ENCODE results near the gene OCA2.

OCA2 gene

DNA sequence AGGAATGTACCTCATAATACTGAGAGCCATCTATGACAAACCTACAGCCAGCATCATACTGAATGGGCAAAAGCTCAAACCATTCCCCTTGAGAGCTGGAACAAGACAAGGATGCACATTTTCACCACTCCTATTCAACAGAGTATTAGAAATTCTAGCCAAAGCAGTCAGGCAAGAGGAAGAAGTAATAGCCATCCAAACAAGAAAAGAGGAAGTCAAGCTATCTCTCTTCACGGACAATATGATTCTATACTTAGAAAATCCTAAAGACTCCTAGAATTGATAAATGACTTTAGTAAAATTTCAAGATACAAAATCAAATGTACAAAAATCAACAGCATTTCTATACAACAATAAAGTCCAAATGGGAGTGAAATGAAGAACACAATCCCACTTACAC, 30.2 kb downstream of the OCA2 start:
- Histone ChIP-seq H3K18ac (ENCODE audit: low read length) (no peak overlapping the region), H2BK5ac (ENCODE audit: low read depth, low read length, poor library complexity) (no peak overlapping the region), H3K4me2 (ENCODE audit: low read length) (no peak overlapping the region), H3K4me3 (ENCODE audit: low read depth, low read length) (no peak overlapping the region), H3K9ac (ENCODE audit: low read length) (no peak overlapping the region), H2BK12ac (ENCODE audit: low read length) (no peak overlapping the region), H3K9me3 (ENCODE audit: insufficient read depth, low read depth, low read length) (no peaks in the 10 kb centered on the region), H3K14ac (ENCODE audit: low read length) (no peak overlapping the region), H4K12ac (ENCODE audit: low read depth, low read length) (no peak overlapping the region), H3K79me1 (ENCODE audit: low read length) (no peaks in the 10 kb centered on the region), H2AK5ac (ENCODE audit: low read length) (no peak overlapping the region), H3K79me2 (ENCODE audit: control insufficient read depth, insufficient read depth, low read length, poor library complexity) (no peaks in the 10 kb centered on the region), H3K4me1 (ENCODE audit: control insufficient read depth in 1 of 2, insufficient read depth in 2 of 2, low read length in 2 of 2) (no peaks in the 10 kb centered on the region), H3K36me3 (ENCODE audit: control insufficient read depth in 1 of 2, insufficient read depth in 2 of 2, low read length in 2 of 2) (no peaks in the 10 kb centered on the region), H2AFZ (ENCODE audit: insufficient read depth, low read length, poor library complexity) (no peak overlapping the region), H3K27ac (ENCODE audit: low read depth, low read length) (no peak overlapping the region), H4K91ac (ENCODE audit: low read depth, low read length) (no peak overlapping the region), H4K8ac (ENCODE audit: low read depth, low read length) (no peak overlapping the region), H3K27me3 (ENCODE audit: insufficient read depth, low read length) (no peaks in the 10 kb centered on the region), H3K23ac (ENCODE audit: low read length) (no peak overlapping the region), H3K4ac (ENCODE audit: low read depth, low read length) (no peak overlapping the region), H2BK120ac (ENCODE audit: insufficient read depth, low read length, poor library complexity) (no peak overlapping the region)
- no peak for DNase-seq
- WGBS (ENCODE audit: extremely low coverage, insufficient coverage, insufficient read length) = no CpG with 5 or more reads among the region's 1 CpG

DNA sequence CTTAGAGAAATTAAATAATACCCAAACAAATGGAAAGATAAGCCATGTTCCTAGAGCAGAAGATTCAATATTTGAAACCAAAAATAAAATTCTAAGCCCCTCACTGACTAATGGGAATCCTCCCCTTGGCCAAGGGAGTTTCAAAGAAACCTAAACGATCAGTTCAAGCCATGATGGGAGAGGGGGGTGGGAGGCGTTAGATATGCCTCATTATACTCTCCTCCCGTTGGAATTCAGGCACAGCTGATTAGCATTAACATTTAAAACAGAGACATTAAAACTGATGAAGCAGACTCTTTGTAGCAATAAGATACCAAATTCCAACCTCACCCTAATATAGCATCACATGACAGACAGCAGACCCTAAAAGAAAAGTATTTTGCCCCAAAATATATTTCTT, 32.9 kb downstream of the OCA2 start:
- Histone ChIP-seq H2BK5ac (ENCODE audit: low read depth, low read length, poor library complexity) (no peak overlapping the region), H3K79me1 (ENCODE audit: low read length) (no peaks in the 10 kb centered on the region), H2AK5ac (ENCODE audit: low read length) (no peak overlapping the region), H3K36me3 (ENCODE audit: control insufficient read depth in 1 of 2, insufficient read depth in 2 of 2, low read length in 2 of 2) (no peaks in the 10 kb centered on the region), H3K27me3 (ENCODE audit: insufficient read depth, low read length) (no peaks in the 10 kb centered on the region), H3K14ac (ENCODE audit: low read length) (no peak overlapping the region), H3K23ac (ENCODE audit: low read length) (no peak overlapping the region), H4K12ac (ENCODE audit: low read depth, low read length) (no peak overlapping the region), H3K9me3 (ENCODE audit: insufficient read depth, low read depth, low read length) (no peaks in the 10 kb centered on the region), H3K27ac (ENCODE audit: low read depth, low read length) (no peak overlapping the region), H3K4ac (ENCODE audit: low read depth, low read length) (no peak overlapping the region), H4K91ac (ENCODE audit: low read depth, low read length) (no peak overlapping the region), H2AFZ (ENCODE audit: insufficient read depth, low read length, poor library complexity) (no peak overlapping the region), H2BK120ac (ENCODE audit: insufficient read depth, low read length, poor library complexity) (no peak overlapping the region), H3K18ac (ENCODE audit: low read length) (no peak overlapping the region), H3K79me2 (ENCODE audit: control insufficient read depth, insufficient read depth, low read length, poor library complexity) (no peaks in the 10 kb centered on the region), H4K8ac (ENCODE audit: low read depth, low read length) (no peak overlapping the region), H3K4me1 (ENCODE audit: control insufficient read depth in 1 of 2, insufficient read depth in 2 of 2, low read length in 2 of 2) (no peaks in the 10 kb centered on the region), H3K9ac (ENCODE audit: low read length) (no peak overlapping the region), H3K4me3 (ENCODE audit: low read depth, low read length) (no peak overlapping the region), H3K4me2 (ENCODE audit: low read length) (no peak overlapping the region), H2BK12ac (ENCODE audit: low read length) (no peak overlapping the region)
- DNase-seq = no peak
- no CpG with 5 or more reads among the region's 3 CpGs for whole genome bisulfite sequencing (ENCODE audit: extremely low coverage, insufficient coverage, insufficient read length)

DNA sequence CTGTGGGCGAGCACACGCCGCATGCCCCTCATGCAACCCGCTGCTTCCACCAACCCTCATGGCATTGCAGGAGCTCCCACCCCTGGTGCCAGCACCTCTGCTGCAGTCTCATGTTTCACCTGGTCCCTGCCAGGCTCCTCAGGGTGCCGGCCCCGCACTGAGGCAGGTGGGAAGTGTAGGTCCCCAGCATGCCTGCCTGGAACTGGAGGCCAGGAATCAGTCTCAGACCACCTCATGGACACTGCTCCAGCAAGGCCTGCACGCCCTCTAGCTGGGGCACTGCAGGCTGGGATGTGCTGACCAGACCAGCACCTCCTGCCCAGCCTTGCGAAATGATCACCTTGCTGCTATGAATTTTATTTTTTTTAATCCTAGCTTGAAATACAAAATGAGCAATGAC, 39.1 kb downstream of the OCA2 start:
- Histone ChIP-seq H3K9me3 (ENCODE audit: insufficient read depth, low read depth, low read length) (peaks cover 1% of the 10 kb centered on the region), H3K27me3 (ENCODE audit: insufficient read depth, low read length) (no peaks in the 10 kb centered on the region), H2BK5ac (ENCODE audit: low read depth, low read length, poor library complexity) (no peak overlapping the region), H3K36me3 (ENCODE audit: control insufficient read depth in 1 of 2, insufficient read depth in 2 of 2, low read length in 2 of 2) (no peaks in the 10 kb centered on the region), H3K27ac (ENCODE audit: low read depth, low read length) (no peak overlapping the region), H2AK5ac (ENCODE audit: low read length) (no peak overlapping the region), H2AFZ (ENCODE audit: insufficient read depth, low read length, poor library complexity) (no peak overlapping the region), H3K18ac (ENCODE audit: low read length) (no peak overlapping the region), H3K79me2 (ENCODE audit: control insufficient read depth, insufficient read depth, low read length, poor library complexity) (no peaks in the 10 kb centered on the region), H4K12ac (ENCODE audit: low read depth, low read length) (no peak overlapping the region), H4K91ac (ENCODE audit: low read depth, low read length) (no peak overlapping the region), H2BK12ac (ENCODE audit: low read length) (no peak overlapping the region), H3K14ac (ENCODE audit: low read length) (no peak overlapping the region), H3K4me1 (ENCODE audit: control insufficient read depth in 1 of 2, insufficient read depth in 2 of 2, low read length in 2 of 2) (no peaks in the 10 kb centered on the region), H3K9ac (ENCODE audit: low read length) (no peak overlapping the region), H3K23ac (ENCODE audit: low read length) (no peak overlapping the region), H2BK120ac (ENCODE audit: insufficient read depth, low read length, poor library complexity) (no peak overlapping the region), H3K4ac (ENCODE audit: low read depth, low read length) (no peak overlapping the region), H3K79me1 (ENCODE audit: low read length) (no peaks in the 10 kb centered on the region), H4K8ac (ENCODE audit: low read depth, low read length) (no peak overlapping the region), H3K4me2 (ENCODE audit: low read length) (no peak overlapping the region), H3K4me3 (ENCODE audit: low read depth, low read length) (no peak overlapping the region)
- no peak for DNase-seq
- WGBS (ENCODE audit: extremely low coverage, insufficient coverage, insufficient read length) = no CpG with 5 or more reads among the region's 8 CpGs

DNA sequence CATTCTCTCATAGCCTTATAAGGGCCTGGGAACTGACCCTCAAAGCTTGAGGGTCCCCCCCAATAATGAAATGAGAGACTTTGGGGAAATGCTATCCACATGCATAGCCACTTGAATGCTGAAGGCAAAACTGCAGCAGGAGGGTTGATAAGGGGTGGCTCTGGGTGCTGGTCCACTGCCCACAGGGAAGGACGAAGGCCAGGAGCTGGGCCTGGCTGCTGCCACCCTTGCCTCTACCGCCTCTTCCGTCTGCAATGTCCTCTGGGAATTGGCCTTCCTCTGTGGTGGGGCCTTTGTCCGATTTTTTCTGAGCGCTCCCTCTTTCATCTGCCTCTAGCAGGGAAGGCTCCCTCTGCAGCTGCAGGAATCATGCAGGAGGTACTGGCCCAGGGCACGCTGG, 41.0 kb downstream of the OCA2 start:
- DNase-seq = no peak
- no peak overlapping the region for H3K18ac ChIP-seq (ENCODE audit: low read length)
- no peak overlapping the region for H3K4ac ChIP-seq (ENCODE audit: low read depth, low read length)
- H3K9me3 ChIP-seq (ENCODE audit: insufficient read depth, low read depth, low read length) = peaks cover 1% of the 10 kb centered on the region
- H2BK5ac ChIP-seq (ENCODE audit: low read depth, low read length, poor library complexity) = no peak overlapping the region
- H2AK5ac ChIP-seq (ENCODE audit: low read length) = no peak overlapping the region
- H2BK120ac ChIP-seq (ENCODE audit: insufficient read depth, low read length, poor library complexity) = no peak overlapping the region
- H3K4me1 ChIP-seq (ENCODE audit: control insufficient read depth in 1 of 2, insufficient read depth in 2 of 2, low read length in 2 of 2) = no peaks in the 10 kb centered on the region
- no peak overlapping the region for H3K4me3 ChIP-seq (ENCODE audit: low read depth, low read length)
- no peak overlapping the region for H3K4me2 ChIP-seq (ENCODE audit: low read length)
- no peak overlapping the region for H4K12ac ChIP-seq (ENCODE audit: low read depth, low read length)
- H3K23ac ChIP-seq (ENCODE audit: low read length) = no peak overlapping the region
- H3K79me2 ChIP-seq (ENCODE audit: control insufficient read depth, insufficient read depth, low read length, poor library complexity) = no peaks in the 10 kb centered on the region
- WGBS (ENCODE audit: extremely low coverage, insufficient coverage, insufficient read length) = no CpG with 5 or more reads among the region's 6 CpGs
- H4K8ac ChIP-seq (ENCODE audit: low read depth, low read length) = no peak overlapping the region
- no peak overlapping the region for H2AFZ ChIP-seq (ENCODE audit: insufficient read depth, low read length, poor library complexity)
- H4K91ac ChIP-seq (ENCODE audit: low read depth, low read length) = no peak overlapping the region
- no peak overlapping the region for H2BK12ac ChIP-seq (ENCODE audit: low read length)
- H3K79me1 ChIP-seq (ENCODE audit: low read length) = no peaks in the 10 kb centered on the region
- no peak overlapping the region for H3K14ac ChIP-seq (ENCODE audit: low read length)
- no peak overlapping the region for H3K27ac ChIP-seq (ENCODE audit: low read depth, low read length)
- H3K27me3 ChIP-seq (ENCODE audit: insufficient read depth, low read length) = no peaks in the 10 kb centered on the region
- H3K9ac ChIP-seq (ENCODE audit: low read length) = no peak overlapping the region
- H3K36me3 ChIP-seq (ENCODE audit: control insufficient read depth in 1 of 2, insufficient read depth in 2 of 2, low read length in 2 of 2) = no peaks in the 10 kb centered on the region

Data from trophoblast cell (in vitro differentiated cells and primary cell).